NCI-H2171 (cell line): ENCODE data around the gene PDE6B.
"Not testable (repeated sequence)": the region's sequence is repeated elsewhere in the genome, so short reads cannot be mapped to it uniquely, and the experiment has no call there.

Source experiments
- DNase-seq: peaks from one replicate; lab custom pipeline; 2025; lab: John Stamatoyannopoulos, UW

The PDE6B gene

DNA sequence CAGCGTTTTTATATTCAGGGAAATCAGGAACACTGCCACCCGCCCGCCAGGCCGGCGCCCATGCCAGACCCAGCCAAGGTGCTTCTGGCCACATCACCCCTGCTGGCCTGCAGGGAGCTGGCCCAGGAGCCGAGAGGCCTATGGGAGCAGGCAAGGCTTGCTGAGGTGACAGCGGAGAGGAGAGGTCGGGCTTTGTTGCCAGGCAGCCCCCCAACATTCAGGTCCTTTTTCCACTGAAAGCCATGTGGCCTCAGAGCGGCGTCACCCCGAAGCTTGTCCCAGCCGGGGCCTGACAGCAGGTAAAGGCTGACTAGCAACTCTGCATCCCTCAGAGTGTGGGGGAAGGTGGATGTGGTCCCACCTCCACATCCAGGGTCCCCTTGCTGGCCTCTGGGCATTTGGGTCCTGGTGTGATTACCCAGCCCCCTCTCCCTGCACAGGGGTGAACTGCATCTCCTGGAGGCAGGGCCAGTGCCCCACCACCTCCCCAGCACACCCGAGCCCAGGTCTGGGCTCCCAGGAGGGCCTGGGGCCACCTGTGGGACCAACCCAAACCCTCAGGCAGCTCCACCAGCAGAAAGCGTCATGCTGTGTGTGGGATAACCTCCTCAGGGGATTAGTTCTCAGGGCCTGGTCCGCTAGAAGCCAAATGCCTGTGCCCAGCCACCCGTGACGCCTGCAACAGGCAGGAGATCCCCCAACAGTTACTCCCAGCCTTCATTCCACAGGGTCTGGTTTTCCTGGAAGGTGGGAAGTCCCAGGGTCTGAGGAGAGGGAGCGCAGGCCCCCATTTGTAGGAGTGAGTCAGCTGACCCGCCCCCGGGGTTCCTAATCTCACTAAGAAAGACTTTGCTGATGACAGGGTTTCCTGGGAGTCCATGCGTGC is at the start of gene PDE6B:
Gene PDE6B, plus strand, starts transcription at position 869 of the 886 bp plus-strand sequence. CDS start 54 bp downstream, outside the sequence.
- no peak for DNase-seq

- DNase-seq = no peak
Observed at GRCh38 chr4:576245-576821, 49.0 kb upstream of the PDE6B start, which contains the start of gene TMEM271. TMEM271 (minus strand) TSS chr4:576295; CDS start chr4:576062, 233 bp downstream.

- no peak for DNase-seq
Observed at GRCh38 chr4:576991-577498, 48.3 kb upstream of the PDE6B start.

- DNase-seq = no peak
Observed at GRCh38 chr4:577499-578450, 47.6 kb upstream of the PDE6B start.

- DNase-seq = no peak
Observed at GRCh38 chr4:578451-579443, 46.6 kb upstream of the PDE6B start.

GRCh38 chr4:579543-580175 is 45.7 kb upstream of the PDE6B start:
- no peak for DNase-seq

GRCh38 chr4:581181-581580 is 44.2 kb upstream of the PDE6B start:
- DNase-seq = no peak

GRCh38 chr4:581753-582361 is 43.5 kb upstream of the PDE6B start:
- DNase-seq = no peak

GRCh38 chr4:583820-584219 is 41.6 kb upstream of the PDE6B start:
- no peak for DNase-seq

GRCh38 chr4:587671-588350 is 37.6 kb upstream of the PDE6B start:
- DNase-seq = no peak

- no peak for DNase-seq
Observed at GRCh38 chr4:588351-588849, 37.0 kb upstream of the PDE6B start.

DNA sequence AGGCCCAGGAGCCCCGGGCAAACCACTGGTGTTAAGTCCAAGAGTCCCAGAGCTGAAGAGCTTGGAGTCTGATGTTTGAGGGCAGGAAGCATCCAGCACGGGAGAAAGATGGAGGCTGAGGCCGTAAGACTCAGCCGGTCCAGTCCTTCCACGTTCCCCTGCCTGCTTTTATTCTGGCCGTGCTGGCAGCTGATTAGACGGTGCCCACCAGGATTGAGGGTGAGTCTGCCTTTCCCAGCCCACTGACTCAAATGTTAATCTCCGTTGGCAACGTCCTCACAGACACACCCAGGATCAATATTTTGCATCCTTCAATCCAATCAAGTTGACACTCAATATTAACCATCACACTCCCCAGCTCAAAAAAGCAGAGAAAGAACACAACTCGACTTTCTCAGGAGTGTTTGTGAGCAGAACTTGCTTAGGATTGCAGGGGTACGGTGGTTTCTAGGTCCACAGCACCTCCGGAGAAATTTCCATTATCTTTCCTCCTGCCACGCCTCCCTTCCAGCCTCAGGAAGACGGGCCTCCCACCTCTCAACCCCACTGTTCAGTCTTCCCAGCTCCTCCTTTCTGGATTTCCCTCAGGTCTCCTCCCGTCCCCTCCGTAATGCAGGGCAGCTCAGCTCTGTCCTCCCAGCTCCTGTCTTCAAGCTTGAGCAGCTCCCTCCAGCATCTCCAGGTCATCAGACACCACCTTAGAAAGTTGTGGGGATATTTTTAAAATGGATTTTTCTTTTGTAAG is 36.0 kb upstream of the PDE6B start:
- no peak for DNase-seq

DNA sequence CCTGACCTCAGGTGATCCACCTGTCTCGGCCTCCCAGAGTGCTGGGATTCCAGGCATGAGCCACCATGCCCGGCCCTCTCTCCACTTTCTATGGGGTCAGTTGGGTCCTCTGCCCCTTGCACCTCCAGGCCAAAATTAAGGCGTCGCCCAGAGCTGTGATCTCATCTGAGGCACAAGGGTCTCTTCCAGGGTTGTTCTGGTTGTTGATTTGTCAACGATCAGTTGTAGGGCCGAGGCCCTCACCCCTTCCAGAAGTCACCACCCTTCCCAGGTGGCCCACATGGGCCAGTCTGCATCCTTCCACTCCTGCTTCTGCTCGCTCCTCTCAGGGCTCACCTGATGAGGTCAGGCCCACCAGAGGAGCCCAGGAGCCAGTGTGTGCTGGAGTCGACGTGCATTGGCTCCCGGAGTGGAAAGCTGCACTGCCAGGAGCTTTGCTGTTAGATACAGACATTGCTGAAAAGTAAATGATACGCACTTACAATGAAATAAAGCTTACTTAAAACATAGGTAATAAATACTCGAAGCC is 35.0 kb upstream of the PDE6B start:
- DNase-seq = no peak

GRCh38 chr4:592178-592577 is 33.2 kb upstream of the PDE6B start:
- DNase-seq = not testable (repeated sequence)

DNA sequence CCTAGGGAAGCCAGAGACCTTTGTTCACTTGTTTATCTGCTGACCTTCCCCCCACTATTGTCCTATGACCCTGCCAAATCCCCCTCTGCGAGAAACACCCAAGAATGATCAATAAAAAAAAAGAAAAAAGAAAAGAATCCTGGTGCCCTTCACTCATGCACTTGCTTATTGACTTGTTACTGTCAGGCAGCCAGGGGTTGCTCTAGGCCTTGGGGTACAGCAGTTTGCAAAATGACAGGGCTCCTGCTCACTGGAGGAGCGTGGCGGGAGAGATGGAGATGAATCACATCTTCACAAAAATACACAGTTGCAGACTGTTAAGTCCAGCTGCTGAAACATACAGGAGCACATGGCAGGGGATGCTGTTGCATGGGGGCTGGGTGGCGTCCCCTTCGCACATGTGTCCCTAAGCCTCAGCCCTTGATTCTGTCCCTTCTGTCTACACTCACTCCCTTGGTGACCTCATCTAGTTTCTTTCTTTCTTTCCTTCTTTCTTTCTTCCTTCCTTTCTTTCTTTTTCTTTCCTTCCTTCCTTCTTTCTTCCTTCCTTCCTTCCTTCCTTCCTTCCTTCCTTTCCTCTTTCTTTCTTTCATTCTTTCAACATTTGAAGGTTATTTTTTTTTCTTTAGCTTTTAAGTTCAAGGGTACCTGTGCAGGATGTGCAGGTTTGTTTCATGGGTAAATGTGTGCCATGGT is 32.4 kb upstream of the PDE6B start:
- DNase-seq = no peak

DNA sequence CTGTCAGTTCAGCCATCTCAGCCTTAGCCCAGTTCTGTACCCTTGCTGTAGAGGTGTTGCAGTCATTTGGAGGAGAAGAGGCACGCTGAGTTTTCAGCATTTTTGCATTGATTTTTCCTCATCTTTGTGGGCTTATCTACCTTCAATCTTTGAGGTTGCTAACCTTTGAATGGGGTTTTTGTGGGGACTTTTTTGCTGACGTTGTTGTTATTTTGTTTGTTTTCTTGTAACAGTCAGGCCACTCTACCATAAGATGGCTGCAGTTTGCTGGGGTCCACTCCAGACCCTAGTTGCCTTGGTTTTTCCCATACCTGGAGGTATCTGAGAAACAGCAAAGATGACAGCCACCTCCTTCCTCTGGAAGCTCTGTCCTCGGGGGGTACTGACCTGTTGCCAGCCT is 26.4 kb upstream of the PDE6B start:
- no peak for DNase-seq

DNA sequence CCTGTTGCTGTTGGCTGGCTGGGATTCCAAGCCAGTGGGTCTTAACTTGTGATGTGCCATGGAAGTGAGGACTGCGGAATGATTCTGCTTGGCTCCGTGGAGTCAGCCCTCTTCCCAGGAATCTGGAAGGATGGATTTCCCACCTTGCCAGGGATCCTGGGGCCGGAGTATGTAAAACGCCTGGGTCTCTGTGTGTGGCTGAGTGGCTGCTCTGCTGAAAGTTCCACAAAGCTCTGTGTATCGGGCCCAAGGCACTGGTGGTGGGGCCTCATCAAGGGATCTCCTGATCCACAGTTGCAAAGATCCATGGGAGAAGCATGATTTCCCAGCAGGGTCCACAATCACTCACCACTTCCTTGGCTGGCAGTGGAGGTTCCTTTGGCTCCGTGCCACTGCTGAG is 25.2 kb upstream of the PDE6B start:
- DNase-seq = no peak
